Endothelial cell of umbilical vein (primary cell): ENCODE data around the gene MZT2A. TPM values are rescaled to one million over a fixed set of nuclear protein-coding genes. Genes with fewer than 3 reads are reported as not detected.
"Not testable (repeated sequence)": the region's sequence is repeated elsewhere in the genome, so short reads cannot be mapped to it uniquely, and the experiment has no call there.

Source experiments
- BruUV-seq: library from RNA; stranded (reverse); fragments of 400-500 nt; replicated peaks from 2 replicates; lab custom pipeline; 2021; lab: Mats Ljungman, UMichigan
- CTCF ChIA-PET: fragments of 300-600, 350-600 bp; sonication (Branson Sonifier 250); formaldehyde crosslinking; loops from one replicate; lab custom pipeline; 2021; ENCODE audit warnings: antibody characterized with exemption, inconsistent platforms; lab: Charles Lee
- POLR2A ChIA-PET: fragments of 300-600, 350-600 bp; sonication (Branson Sonifier 250); formaldehyde crosslinking; loops from one replicate; lab custom pipeline; 2021; ENCODE audit warnings: antibody characterized with exemption, inconsistent platforms; lab: Charles Lee
- DNase-seq: peaks from one replicate; pipeline ENCODE4 v3.0.0-alpha.2; 2011; ENCODE audit warnings: low read depth, low spot score
- FAIRE-seq: peaks from 2 replicates; lab custom pipeline; 2011; peaks lifted over from hg19 to GRCh38; lab: Jason Lieb, UNC
- H2AFZ ChIP-seq: 2 replicates; pipeline ENCODE4 v1.6.0; 2012; ENCODE audit warnings: low read depth, low read length, control low read depth, inconsistent platforms
- H3K27ac ChIP-seq: 2 replicates; pipeline ENCODE4 v1.5.1; 2011; ENCODE audit warnings: low read depth, mild to moderate bottlenecking, control low read depth, low read length, moderate library complexity; ENCODE audit not compliant: insufficient read depth
- H3K27me3 ChIP-seq, 2 experiments: 2 replicates each; pipeline versions ENCODE4 v1.6.0 to v1.6.1; 2011; ENCODE audit warnings: low read length in 2 of 2, mixed read lengths in 1 of 2; ENCODE audit not compliant: control insufficient read depth in 2 of 2, insufficient read depth in 2 of 2
- H3K36me3 ChIP-seq, 2 experiments: 2 replicates in 1 of 2; 3 replicates in 1 of 2; pipeline ENCODE4 v1.5.1; 2011; ENCODE audit warnings: low read length in 2 of 2, mild to moderate bottlenecking in 1 of 2, moderate library complexity in 1 of 2; ENCODE audit not compliant: control insufficient read depth in 2 of 2, insufficient read depth in 2 of 2; ENCODE audit errors: extremely low read depth in 1 of 2
- H3K4me1 ChIP-seq: 3 replicates; pipeline ENCODE4 v1.5.1; 2011; ENCODE audit warnings: mild to moderate bottlenecking, low read length; ENCODE audit not compliant: control insufficient read depth, insufficient read depth; ENCODE audit errors: extremely low read depth
- H3K4me2 ChIP-seq: 2 replicates; pipeline ENCODE4 v1.6.1; 2011; ENCODE audit warnings: low read length, control low read depth, mixed read lengths; ENCODE audit not compliant: insufficient read depth
- H3K4me3 ChIP-seq, 3 experiments: fragments of 200-600 bp in 1 of 3; sonication (generic), shearing (Covaris generic) in 1 of 3; replicated peaks in 1 of 3; 2 replicates each; pipeline ENCODE4 v1.5.1; 2011 to 2016; ENCODE audit warnings: control low read depth in 3 of 3, low read length in 3 of 3, mild to moderate bottlenecking in 2 of 3, inconsistent platforms in 1 of 3, low read depth in 1 of 3, moderate library complexity in 1 of 3; ENCODE audit not compliant: insufficient read depth in 1 of 3
- H3K79me2 ChIP-seq: 2 replicates; pipeline ENCODE4 v1.6.0; 2012; ENCODE audit warnings: low read length, inconsistent platforms; ENCODE audit not compliant: control insufficient read depth, insufficient read depth
- H3K9ac ChIP-seq: replicated peaks from 2 replicates; pipeline ENCODE3; 2011; ENCODE audit warnings: low read length, control low read depth; ENCODE audit not compliant: insufficient read depth; ENCODE audit errors: extremely low read depth
- H3K9me1 ChIP-seq: replicated peaks from 3 replicates; pipeline ENCODE4 v1.6.0; 2011; ENCODE audit warnings: mild to moderate bottlenecking, low read length; ENCODE audit not compliant: control insufficient read depth, insufficient read depth; ENCODE audit errors: extremely low read depth
- H3K9me3 ChIP-seq: replicated peaks from 2 replicates; pipeline ENCODE4 v1.5.1; 2012; ENCODE audit warnings: low read length, inconsistent platforms; ENCODE audit not compliant: control insufficient read depth, insufficient read depth
- H4K20me1 ChIP-seq: replicated peaks from 2 replicates; pipeline ENCODE3; 2011; ENCODE audit warnings: mild to moderate bottlenecking, low read length; ENCODE audit not compliant: control insufficient read depth, insufficient read depth; ENCODE audit errors: extremely low read depth
- EZH2 ChIP-seq: IDR thresholded peaks from 2 replicates; pipeline ENCODE4 v1.6.1; 2012; ENCODE audit warnings: borderline replicate concordance, low read depth, mild to moderate bottlenecking, moderate library complexity, low read length, inconsistent platforms; ENCODE audit not compliant: severe bottlenecking
- FOS ChIP-seq: IDR thresholded peaks from 2 replicates; pipeline ENCODE4 v1.6.1; 2011; ENCODE audit warnings: mild to moderate bottlenecking, low read length, moderate library complexity, borderline replicate concordance; ENCODE audit not compliant: insufficient read depth
- GATA2 ChIP-seq: IDR thresholded peaks from 2 replicates; pipeline ENCODE4 v1.7.0; 2011; ENCODE audit warnings: low read depth, mild to moderate bottlenecking, moderate library complexity, mixed read lengths, low read length; ENCODE audit not compliant: insufficient read length, insufficient read depth
- JUN ChIP-seq: IDR thresholded peaks from 2 replicates; pipeline ENCODE4 v1.6.1; 2011; ENCODE audit warnings: borderline replicate concordance, low read depth; ENCODE audit not compliant: insufficient read length, insufficient read depth
- MAX ChIP-seq: IDR thresholded peaks from 2 replicates; pipeline ENCODE4 v1.6.1; 2011; ENCODE audit not compliant: insufficient read depth, insufficient read length
- MYC ChIP-seq: IDR thresholded peaks from one replicate; pipeline ENCODE4 v1.6.1; 2011; ENCODE audit warnings: mild to moderate bottlenecking, low read depth, low read length
- POLR2A ChIP-seq: IDR thresholded peaks from 2 replicates; pipeline ENCODE4 v1.6.1; 2012; ENCODE audit warnings: low read depth, mild to moderate bottlenecking, control low read depth, low read length
- POLR2AphosphoS5 ChIP-seq: IDR thresholded peaks from 2 replicates; pipeline ENCODE4 v1.6.1; 2012; ENCODE audit warnings: low read depth, mild to moderate bottlenecking, control low read depth, low read length, moderate library complexity; ENCODE audit not compliant: insufficient read depth
- dilution Hi-C: fragments of 300-500 bp; cut with MboI; formaldehyde crosslinking; loops from one replicate; pipeline ENCODE4 v1.15.0; 2019; ENCODE audit warnings: low sequenced_read_pairs; ENCODE audit not compliant: extremely low pct_ligation_motif_present
- intact Hi-C: fragments of 100-400 bp; cut with micrococcal nuclease; formaldehyde crosslinking; loops from one replicate; pipeline ENCODE4 v1.10.0; 2022
- polyA plus RNA-seq, 4 experiments: library from polyadenylated mRNA; depleted of rRNA in 3 of 4; stranded (reverse) in 3 of 4; unstranded in 1 of 4; fragments of >200 nt; gene quantifications; 2 replicates each; pipeline versions ENCODE4 v1.2.1 to v1.2.3, GENCODE V29; 2011 to 2012; ENCODE audit warnings: missing spikeins in 1 of 4
- total RNA-seq: library from RNA; stranded (reverse); gene quantifications from 2 replicates; pipeline ENCODE4 v1.2.3, GENCODE V29; 2021
- TF ChIP-seq, protein P1 (sequence below), 2 donors: IDR thresholded peaks; 1 replicate in 1 of 2; 2 replicates in 1 of 2; pipeline ENCODE4 v1.5.1; 2011; ENCODE audit warnings: low read length in 2 of 2, mild to moderate bottlenecking in 2 of 2, moderate library complexity in 2 of 2, control low read depth in 1 of 2, inconsistent platforms in 1 of 2, low read depth in 1 of 2; ENCODE audit not compliant: insufficient read depth in 1 of 2; ENCODE audit errors: extremely low read depth in 1 of 2

The MZT2A gene
- total and polyA plus RNA-seq, 2 donors (not counting 3 experiments of a cell fraction or from before 2014, with no cell fraction given) = 117 to 170 TPM

- TF ChIP-seq EZH2 (no peak), POLR2A (no peak), MAX (no peak), MYC (no peak), JUN (no peak), FOS (no peak), GATA2 (no peak), POLR2AphosphoS5 (no peak)
- TF ChIP-seq, protein P1, sequence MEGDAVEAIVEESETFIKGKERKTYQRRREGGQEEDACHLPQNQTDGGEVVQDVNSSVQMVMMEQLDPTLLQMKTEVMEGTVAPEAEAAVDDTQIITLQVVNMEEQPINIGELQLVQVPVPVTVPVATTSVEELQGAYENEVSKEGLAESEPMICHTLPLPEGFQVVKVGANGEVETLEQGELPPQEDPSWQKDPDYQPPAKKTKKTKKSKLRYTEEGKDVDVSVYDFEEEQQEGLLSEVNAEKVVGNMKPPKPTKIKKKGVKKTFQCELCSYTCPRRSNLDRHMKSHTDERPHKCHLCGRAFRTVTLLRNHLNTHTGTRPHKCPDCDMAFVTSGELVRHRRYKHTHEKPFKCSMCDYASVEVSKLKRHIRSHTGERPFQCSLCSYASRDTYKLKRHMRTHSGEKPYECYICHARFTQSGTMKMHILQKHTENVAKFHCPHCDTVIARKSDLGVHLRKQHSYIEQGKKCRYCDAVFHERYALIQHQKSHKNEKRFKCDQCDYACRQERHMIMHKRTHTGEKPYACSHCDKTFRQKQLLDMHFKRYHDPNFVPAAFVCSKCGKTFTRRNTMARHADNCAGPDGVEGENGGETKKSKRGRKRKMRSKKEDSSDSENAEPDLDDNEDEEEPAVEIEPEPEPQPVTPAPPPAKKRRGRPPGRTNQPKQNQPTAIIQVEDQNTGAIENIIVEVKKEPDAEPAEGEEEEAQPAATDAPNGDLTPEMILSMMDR (IDR thresholded peaks at IDR 0.05; ENCODE audit: extremely low read depth in 1 of 2, insufficient read depth in 1 of 2, low read depth in 1 of 2, low read length in 2 of 2) = no peak
- CTCF ChIA-PET = no interaction called here
- no peak overlapping the region for H3K9ac ChIP-seq
- no peaks in the 10 kb centered on the region for H4K20me1 ChIP-seq
- H3K79me2 ChIP-seq = no peaks in the 10 kb centered on the region
- no peak overlapping the region for H2AFZ ChIP-seq
- dilution Hi-C loops = no loop called here
- H3K9me3 ChIP-seq = no peaks in the 10 kb centered on the region
- H3K27ac ChIP-seq = no peak overlapping the region
- no TSS peak for BruUV-seq
- FAIRE-seq (no peak), DNase-seq (no peak)
- no peak overlapping the region for H3K4me3 ChIP-seq
- no peaks in the 10 kb centered on the region for H3K36me3 ChIP-seq
- POLR2A ChIA-PET = no interaction called here
- no peaks in the 10 kb centered on the region for H3K27me3 ChIP-seq
- H3K4me1 ChIP-seq = no peaks in the 10 kb centered on the region
- H3K9me1 ChIP-seq = no peaks in the 10 kb centered on the region
- H3K4me2 ChIP-seq = no peak overlapping the region
- intact Hi-C loops = no loop called here
Measured at GRCh38 chr2:131445896-131446295, 46.3 kb downstream of the MZT2A start.

- H3K4me1 ChIP-seq, DNase-seq, H3K9me3 ChIP-seq, POLR2A ChIA-PET, H3K9ac ChIP-seq, H3K4me3 ChIP-seq, H3K27me3 ChIP-seq, H2AFZ ChIP-seq, H3K27ac ChIP-seq, H3K4me2 ChIP-seq, H3K9me1 ChIP-seq, BruUV-seq, FAIRE-seq, H3K79me2 ChIP-seq, dilution Hi-C loops, H3K36me3 ChIP-seq, CTCF ChIA-PET, H4K20me1 ChIP-seq, intact Hi-C loops: not testable (repeated sequence)
Measured at GRCh38 chr2:131445515-131445797, 46.7 kb downstream of the MZT2A start.
